Measurements from ENCODE around the gene IRF2BP2.

Gene IRF2BP2

GRCh38 chr1:234555390-234556024 lies 54.5 kb downstream of the IRF2BP2 start:
- DNase-seq, result no peak

- no peak for DNase-seq
Measured at GRCh38 chr1:234554698-234555311, 55.2 kb downstream of the IRF2BP2 start.
